Measurements from ENCODE around the gene P4HA1. TPM values are rescaled to one million over a fixed set of nuclear protein-coding genes. Genes with fewer than 3 reads are reported as not detected.

Gene P4HA1
- polyA plus RNA-seq, 1 donor from 2014 or later: 24.2 TPM

- H3F3A ChIP-seq (ENCODE audit: insufficient read depth, low read length, poor library complexity, severe bottlenecking): no peaks in the 10 kb centered on the region
- no peaks in the 10 kb centered on the region for H3K36me3 ChIP-seq (ENCODE audit: insufficient read depth, low read length)
- no peaks in the 10 kb centered on the region for H3K79me2 ChIP-seq (replicated peaks; ENCODE audit: insufficient read depth, low read length)
- no peak overlapping the region for H3K4me2 ChIP-seq (ENCODE audit: low read length)
- no peak overlapping the region for H3K27ac ChIP-seq (ENCODE audit: low read length)
- no peak overlapping the region for H3K4me3 ChIP-seq (ENCODE audit: low read length)
- no peak overlapping the region for H2AFZ ChIP-seq (ENCODE audit: low read depth, low read length)
- no peak overlapping the region for H3K9ac ChIP-seq (ENCODE audit: low read length)
- H4K20me1 ChIP-seq (ENCODE audit: insufficient read depth): no peaks in the 10 kb centered on the region
- H3K27me3 ChIP-seq (ENCODE audit: insufficient read depth, low read depth, low read length): no peaks in the 10 kb centered on the region
- H3K9me2 ChIP-seq (ENCODE audit: insufficient read depth, low read length): no peaks in the 10 kb centered on the region
- no peaks in the 10 kb centered on the region for H3K9me3 ChIP-seq (ENCODE audit: low read length)
- no peak for TF ChIP-seq RAD21 (conservative IDR thresholded peaks at IDR 0.05)
- TF ChIP-seq EP300 (conservative IDR thresholded peaks at IDR 0.05; ENCODE audit: poor library complexity, severe bottlenecking): no peak
- no peak for TF ChIP-seq POLR2AphosphoS5 (IDR thresholded peaks at IDR 0.05)
- no peak for TF ChIP-seq EZH2 (IDR thresholded peaks at IDR 0.05; ENCODE audit: borderline replicate concordance, insufficient read depth, low read length, poor library complexity, severe bottlenecking)
- TF ChIP-seq REST (IDR thresholded peaks at IDR 0.05; ENCODE audit: borderline replicate concordance): no peak
- TF ChIP-seq CTCF (IDR thresholded peaks at IDR 0.05; ENCODE audit: poor library complexity, severe bottlenecking): no peak
- no peak for TF ChIP-seq SMC3 (conservative IDR thresholded peaks at IDR 0.05; ENCODE audit: poor library complexity)
- no peak for TF ChIP-seq TAF1 (IDR thresholded peaks at IDR 0.05; ENCODE audit: low read depth)
- no peak for TF ChIP-seq MXI1 (conservative IDR thresholded peaks at IDR 0.05; ENCODE audit: poor library complexity, severe bottlenecking)
Measured at GRCh38 chr10:73075829-73076228, 20.8 kb downstream of the P4HA1 start.

DNA sequence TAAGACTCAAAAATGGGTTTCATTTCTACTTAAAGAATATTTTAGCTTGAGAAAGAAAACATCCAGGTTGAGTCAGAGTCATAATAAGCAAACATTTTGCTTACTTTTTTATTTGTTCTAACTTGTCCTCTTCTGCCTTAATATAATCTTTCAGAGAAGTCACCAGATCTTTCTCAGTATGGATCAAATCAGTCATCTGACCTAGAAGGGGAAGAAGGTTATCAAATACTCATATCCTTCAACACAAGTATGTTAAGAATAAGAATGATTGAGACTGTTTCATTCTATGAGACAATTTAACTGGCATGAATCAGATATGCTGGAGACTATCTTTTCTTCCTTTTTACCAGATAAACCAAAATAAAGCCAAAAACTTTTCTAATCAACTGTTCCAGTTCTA is 23.0 kb downstream of the P4HA1 start:
- Histone ChIP-seq H3F3A (ENCODE audit: insufficient read depth, low read length, poor library complexity, severe bottlenecking) (no peaks in the 10 kb centered on the region), H3K27ac (ENCODE audit: low read length) (no peak overlapping the region), H3K9me2 (ENCODE audit: insufficient read depth, low read length) (no peaks in the 10 kb centered on the region), H4K20me1 (ENCODE audit: insufficient read depth) (no peaks in the 10 kb centered on the region), H3K36me3 (ENCODE audit: insufficient read depth, low read length) (peaks cover 5% of the 10 kb centered on the region), H3K27me3 (ENCODE audit: insufficient read depth, low read depth, low read length) (no peaks in the 10 kb centered on the region), H3K79me2 (replicated peaks; ENCODE audit: insufficient read depth, low read length) (no peaks in the 10 kb centered on the region), H3K4me2 (ENCODE audit: low read length) (no peak overlapping the region), H3K9ac (ENCODE audit: low read length) (no peak overlapping the region), H2AFZ (ENCODE audit: low read depth, low read length) (no peak overlapping the region), H3K9me3 (ENCODE audit: low read length) (no peaks in the 10 kb centered on the region), H3K4me3 (ENCODE audit: low read length) (no peak overlapping the region)
- TF ChIP-seq MXI1 (conservative IDR thresholded peaks at IDR 0.05; ENCODE audit: poor library complexity, severe bottlenecking) (no peak), REST (IDR thresholded peaks at IDR 0.05; ENCODE audit: borderline replicate concordance) (no peak), EZH2 (IDR thresholded peaks at IDR 0.05; ENCODE audit: borderline replicate concordance, insufficient read depth, low read length, poor library complexity, severe bottlenecking) (no peak), POLR2AphosphoS5 (IDR thresholded peaks at IDR 0.05) (no peak), EP300 (conservative IDR thresholded peaks at IDR 0.05; ENCODE audit: poor library complexity, severe bottlenecking) (no peak), CTCF (IDR thresholded peaks at IDR 0.05; ENCODE audit: poor library complexity, severe bottlenecking) (no peak), SMC3 (conservative IDR thresholded peaks at IDR 0.05; ENCODE audit: poor library complexity) (no peak), TAF1 (IDR thresholded peaks at IDR 0.05; ENCODE audit: low read depth) (no peak), RAD21 (conservative IDR thresholded peaks at IDR 0.05) (no peak)
